Transverse colon (tissue), 4 donors: ENCODE measurements around the gene MTMR12. TPM values are rescaled to one million over a fixed set of nuclear protein-coding genes. Genes with fewer than 3 reads are reported as not detected.

Source experiments
- DNase-seq: peaks from one replicate; pipeline ENCODE4 v3.0.0-alpha.2; 2019
- H3K27ac ChIP-seq, 4 donors: fragments of 200-600 bp; sonication (generic); 2 replicates each; pipeline ENCODE4 v1.5.1; 2016 to 2018; ENCODE audit warnings: inconsistent platforms in 4 of 4
- H3K27me3 ChIP-seq: fragments of 200-600 bp; sonication (generic); 2 replicates; pipeline ENCODE4 v1.5.1; 2017; ENCODE audit warnings: inconsistent platforms
- H3K36me3 ChIP-seq, 4 donors: fragments of 200-600 bp; sonication (generic); 2 replicates each; pipeline ENCODE4 v1.5.1; 2017 to 2019; ENCODE audit warnings: inconsistent platforms in 4 of 4
- H3K4me1 ChIP-seq, 4 donors: fragments of 200-600 bp; sonication (generic); 2 replicates each; pipeline ENCODE4 v1.5.1; 2017 to 2020; ENCODE audit warnings: inconsistent platforms in 4 of 4
- H3K4me3 ChIP-seq, 4 donors: fragments of 200-600 bp; sonication (generic); 1 replicate in 1 of 4; 2 replicates in 3 of 4; pipeline versions ENCODE4 v1.5.1 to v1.6.1; 2017 to 2019; ENCODE audit warnings: inconsistent platforms in 4 of 4
- H3K9me3 ChIP-seq, 2 donors: fragments of 200-600 bp; sonication (generic); 2 replicates each; pipeline ENCODE4 v1.5.1; 2017 to 2019; ENCODE audit warnings: inconsistent platforms in 2 of 2
- CTCF ChIP-seq, 5 experiments: fragments of 200-600 bp in 3 of 5; fragments of 450-650 bp in 2 of 5; sonication (generic) in 3 of 5; IDR thresholded peaks; 1 replicate in 2 of 5; 2 replicates in 3 of 5; pipeline ENCODE4 v1.5.1; 2016 to 2017; ENCODE audit warnings: antibody characterized with exemption in 5 of 5, inconsistent platforms in 3 of 5, mild to moderate bottlenecking in 2 of 5, moderate library complexity in 1 of 5
- EP300 ChIP-seq: sonication (generic); formaldehyde crosslinking; IDR thresholded peaks from one replicate; pipeline ENCODE4 v1.6.1; 2017; ENCODE audit warnings: antibody characterized with exemption, low read depth
- POLR2A ChIP-seq: fragments of 450-650 bp; IDR thresholded peaks from one replicate; pipeline ENCODE4 v1.6.1; 2016; ENCODE audit warnings: antibody characterized with exemption, mild to moderate bottlenecking, moderate library complexity
- POLR2AphosphoS5 ChIP-seq, 3 donors: sonication (generic); formaldehyde crosslinking; IDR thresholded peaks; one replicate each; pipeline ENCODE4 v1.6.1; 2016; ENCODE audit warnings: antibody characterized with exemption in 3 of 3
- WGBS, 2 donors: methylation state at CpG; one replicate each; pipeline ENCODE4 v1.1.5; 2018; ENCODE audit warnings: low coverage in 1 of 2; 5-methylcytosine and 5-hydroxymethylcytosine counted together
- in situ Hi-C, 4 donors: fragments of 200-750 bp; cut with MboI; loops; one replicate each; pipeline versions ENCODE4 v1.15.0 to v1.15.1; 2017; ENCODE audit warnings: low sequenced_read_pairs in 3 of 4, low pct_ligation_motif_present in 1 of 4, low pct_unique_long_range_greater_than_20kb in 1 of 4
- intact Hi-C: fragments of 100-400 bp; cut with DNase I; formaldehyde crosslinking; loops from one replicate; pipeline ENCODE4 v1.15.1; 2023; ENCODE audit warnings: low total_unique reads
- total RNA-seq, 4 donors: library from RNA; depleted of rRNA; stranded (reverse); fragments of >200 nt; gene quantifications; one replicate each; pipeline ENCODE4 v1.1.0, GENCODE V29; 2016

Gene MTMR12
- total RNA-seq, 4 donors from 2014 or later, result 10.1 to 27.9 (median 16.1) TPM

DNA sequence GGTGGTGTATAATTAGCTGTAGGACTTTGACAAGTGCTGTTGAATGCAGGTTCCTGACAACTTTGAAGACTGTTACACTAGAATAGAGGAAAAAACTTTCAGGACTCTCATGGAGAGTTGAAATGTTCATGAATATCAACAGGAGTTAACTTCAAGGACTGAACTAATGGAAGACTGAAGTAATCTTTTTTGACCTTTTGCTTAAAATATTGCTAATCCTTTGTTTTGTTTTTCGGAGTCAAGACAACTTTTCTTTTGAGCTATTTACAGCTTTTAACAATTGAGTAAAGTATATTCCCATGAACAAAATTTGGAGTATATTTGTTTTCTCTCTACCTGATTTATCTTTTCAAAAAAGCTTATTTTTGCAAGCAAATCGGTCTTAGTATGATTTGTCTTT lies 34.1 kb upstream of the MTMR12 start:
- 98 to 100% methylated on average over 2 of the region's 2 CpGs for WGBS, 2 donors
- DNase-seq, result no peak
- intact Hi-C loops (no loop called here), in situ Hi-C loops (loop anchor here in 1 of 4 donors (25.0 kb wide), 1 partner anchor 110 kb away; no protein-coding TSS in a partner anchor)
- H3K9me3 ChIP-seq, result no peaks in the 10 kb centered on the region
- H3K4me1 ChIP-seq, result no peaks in the 10 kb centered on the region
- no peak overlapping the region for H3K27ac ChIP-seq
- no peaks in the 10 kb centered on the region for H3K27me3 ChIP-seq
- no peak for TF ChIP-seq EP300
- TF ChIP-seq POLR2A, result no peak
- TF ChIP-seq POLR2AphosphoS5 (IDR thresholded peaks at IDR 0.05), result no peak
- no peak for TF ChIP-seq CTCF (IDR thresholded peaks at IDR 0.05)
- no peak overlapping the region for H3K4me3 ChIP-seq
- no peaks in the 10 kb centered on the region for H3K36me3 ChIP-seq

DNA sequence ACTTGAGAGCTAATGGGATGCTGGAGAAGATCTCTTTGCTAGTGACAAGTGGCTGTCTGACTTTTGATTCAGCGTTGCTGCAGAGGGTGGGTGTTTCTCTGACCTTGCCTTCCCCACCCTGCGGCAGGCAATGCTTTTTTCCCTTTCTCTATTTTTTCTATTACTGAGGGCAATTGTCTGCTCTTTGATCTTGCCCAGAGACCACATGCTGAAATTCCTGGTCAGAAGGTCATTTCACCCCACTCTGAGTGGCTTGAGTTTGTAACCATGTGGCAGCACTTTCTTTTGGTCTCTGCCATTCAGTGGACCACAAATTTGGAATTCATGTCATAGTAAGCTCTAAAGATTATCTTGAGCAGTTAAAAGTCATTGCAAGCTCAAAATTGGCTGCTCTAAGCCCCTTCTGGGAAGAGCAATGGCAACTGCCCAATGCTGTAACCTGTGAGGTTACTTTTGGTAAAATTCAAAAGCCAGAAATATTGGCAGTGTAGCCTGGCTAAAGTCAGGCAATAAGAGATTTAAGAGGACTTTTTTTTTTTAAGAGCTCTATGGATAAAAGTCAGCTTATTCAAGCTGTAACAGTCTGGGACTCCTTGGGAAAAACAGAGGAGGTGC lies 30.4 kb upstream of the MTMR12 start:
- WGBS, 2 donors, result 81 to 100% methylated on average over 2 of the region's 2 CpGs
- H3K36me3 ChIP-seq, result no peaks in the 10 kb centered on the region
- intact Hi-C loops, result no loop called here
- no peak for TF ChIP-seq CTCF (IDR thresholded peaks at IDR 0.05)
- TF ChIP-seq POLR2A, result no peak
- no peak for TF ChIP-seq POLR2AphosphoS5 (IDR thresholded peaks at IDR 0.05)
- no peak for TF ChIP-seq EP300
- in situ Hi-C loops, result loop anchor here in 1 of 4 donors (25.0 kb wide), 1 partner anchor 106 kb away; no protein-coding TSS in a partner anchor
- no peak overlapping the region for H3K4me3 ChIP-seq
- H3K9me3 ChIP-seq, result peaks cover 6 to 19% of the 10 kb centered on the region in 2 donors
- no peak for DNase-seq
- H3K4me1 ChIP-seq, result no peaks in the 10 kb centered on the region
- H3K27me3 ChIP-seq, result no peaks in the 10 kb centered on the region
- no peak overlapping the region for H3K27ac ChIP-seq

GRCh38 chr5:32342656-32343055 lies 29.9 kb upstream of the MTMR12 start:
- no peak for DNase-seq

GRCh38 chr5:32339878-32340277 lies 27.1 kb upstream of the MTMR12 start:
- H3K27ac ChIP-seq, result no peak overlapping the region
- no peak overlapping the region for H3K4me3 ChIP-seq
- WGBS, 2 donors, result 46 to 73% methylated on average over 2 to 4 of the region's 4 CpGs
- no peaks in the 10 kb centered on the region for H3K36me3 ChIP-seq
- in situ Hi-C loops (loop anchor here in 2 of 4 donors (10.0 to 25.0 kb wide), 2 partner anchors 103 to 115 kb away; no protein-coding TSS in a partner anchor), intact Hi-C loops (no loop called here)
- no peaks in the 10 kb centered on the region for H3K4me1 ChIP-seq
- H3K9me3 ChIP-seq, result peaks cover 6 to 19% of the 10 kb centered on the region in 2 donors
- no peaks in the 10 kb centered on the region for H3K27me3 ChIP-seq
- no peak for DNase-seq
- TF ChIP-seq POLR2A, result no peak
- TF ChIP-seq EP300, result no peak
- no peak for TF ChIP-seq POLR2AphosphoS5 (IDR thresholded peaks at IDR 0.05)
- TF ChIP-seq CTCF (IDR thresholded peaks at IDR 0.05), result no peak

More at GRCh38 chr5:32342656-32343055, 29.9 kb upstream of the MTMR12 start:
- intact Hi-C loops, result no loop called here
- H3K4me1 ChIP-seq, result no peaks in the 10 kb centered on the region
- H3K36me3 ChIP-seq, result no peaks in the 10 kb centered on the region
- peaks cover 6 to 19% of the 10 kb centered on the region in 2 donors for H3K9me3 ChIP-seq
- 33 to 64% methylated on average over 2 to 4 of the region's 4 CpGs for WGBS, 2 donors
- H3K4me3 ChIP-seq, result no peak overlapping the region
- in situ Hi-C loops, result loop anchor here in 1 of 4 donors (25.0 kb wide), 1 partner anchor 105 kb away; no protein-coding TSS in a partner anchor
- H3K27me3 ChIP-seq, result no peaks in the 10 kb centered on the region
- TF ChIP-seq EP300 (no peak), POLR2AphosphoS5 (IDR thresholded peaks at IDR 0.05) (no peak), POLR2A (no peak), CTCF (IDR thresholded peaks at IDR 0.05) (no peak)
- H3K27ac ChIP-seq, result no peak overlapping the region
